Colonic mucosa (tissue), 4 donors: Measurements from ENCODE around the gene SYNE1. TPM values are rescaled to one million over a fixed set of nuclear protein-coding genes. Genes with fewer than 3 reads are reported as not detected.
"Not testable (repeated sequence)": the region's sequence is repeated elsewhere in the genome, so short reads cannot be mapped to it uniquely, and the experiment has no call there.

ENCODE experiments used
- DNase-seq: peaks from one replicate; pipeline ENCODE4 v3.0.0-alpha.2; 2020
- H3K27ac ChIP-seq: fragments of 200-600 bp; one replicate; pipeline ENCODE4 v1.8.0; 2021
- H3K27me3 ChIP-seq: fragments of 200-600 bp; one replicate; pipeline ENCODE4 v1.8.0; 2021
- H3K36me3 ChIP-seq: fragments of 200-600 bp; one replicate; pipeline ENCODE4 v1.8.0; 2021
- H3K4me1 ChIP-seq: fragments of 200-600 bp; one replicate; pipeline ENCODE4 v1.8.0; 2021; ENCODE audit warnings: mild to moderate bottlenecking
- H3K4me3 ChIP-seq: fragments of 200-600 bp; one replicate; pipeline ENCODE4 v1.8.0; 2021
- H3K9ac ChIP-seq, 2 donors: one replicate each; pipeline ENCODE4 v1.7.0; 2013; ENCODE audit warnings: control low read depth in 2 of 2, low read depth in 2 of 2, low read length in 2 of 2
- H3K9me3 ChIP-seq: fragments of 200-600 bp; one replicate; pipeline ENCODE4 v1.8.0; 2021
- intact Hi-C: fragments of 100-400 bp; cut with DNase I; formaldehyde crosslinking; loops from one replicate; pipeline ENCODE4 v1.14.1; 2022
- total RNA-seq, 2 donors: library from RNA; stranded (reverse); fragmentation: NEBNext Ultra II Directional in 1 of 2; extraction: Animal tissue kit (Norgen Biotek cat#: 25700) in 1 of 2; gene quantifications; one replicate each; pipeline ENCODE4 v1.2.1, GENCODE V29; 2021
- TF ChIP-seq, protein P1 (sequence below): fragments of 200-600 bp; IDR thresholded peaks from one replicate; pipeline ENCODE4 v1.8.0; 2022; ENCODE audit warnings: antibody characterized with exemption, mild to moderate bottlenecking
- donor health status: healthy.
- donor health status: DM: no; HTN: no; CAD: no.
- donor health status: DM: no; HTN: no; CAD: no.

SYNE1 gene
- total RNA-seq, 2 donors from 2014 or later: 11.6 to 23.7 TPM

GRCh38 chr6:152634773-152635172 is 2.4 kb downstream of the SYNE1 start:
- Histone ChIP-seq H3K27me3 (peaks cover 15% of the 10 kb centered on the region), H3K27ac (no peak overlapping the region), H3K36me3 (no peaks in the 10 kb centered on the region), H3K9ac (no peak overlapping the region), H3K9me3 (no peaks in the 10 kb centered on the region), H3K4me3 (no peak overlapping the region), H3K4me1 (no peaks in the 10 kb centered on the region)
- TF ChIP-seq, protein P1, sequence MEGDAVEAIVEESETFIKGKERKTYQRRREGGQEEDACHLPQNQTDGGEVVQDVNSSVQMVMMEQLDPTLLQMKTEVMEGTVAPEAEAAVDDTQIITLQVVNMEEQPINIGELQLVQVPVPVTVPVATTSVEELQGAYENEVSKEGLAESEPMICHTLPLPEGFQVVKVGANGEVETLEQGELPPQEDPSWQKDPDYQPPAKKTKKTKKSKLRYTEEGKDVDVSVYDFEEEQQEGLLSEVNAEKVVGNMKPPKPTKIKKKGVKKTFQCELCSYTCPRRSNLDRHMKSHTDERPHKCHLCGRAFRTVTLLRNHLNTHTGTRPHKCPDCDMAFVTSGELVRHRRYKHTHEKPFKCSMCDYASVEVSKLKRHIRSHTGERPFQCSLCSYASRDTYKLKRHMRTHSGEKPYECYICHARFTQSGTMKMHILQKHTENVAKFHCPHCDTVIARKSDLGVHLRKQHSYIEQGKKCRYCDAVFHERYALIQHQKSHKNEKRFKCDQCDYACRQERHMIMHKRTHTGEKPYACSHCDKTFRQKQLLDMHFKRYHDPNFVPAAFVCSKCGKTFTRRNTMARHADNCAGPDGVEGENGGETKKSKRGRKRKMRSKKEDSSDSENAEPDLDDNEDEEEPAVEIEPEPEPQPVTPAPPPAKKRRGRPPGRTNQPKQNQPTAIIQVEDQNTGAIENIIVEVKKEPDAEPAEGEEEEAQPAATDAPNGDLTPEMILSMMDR: no peak
- intact Hi-C loops: no loop called here
- no peak for DNase-seq

DNA sequence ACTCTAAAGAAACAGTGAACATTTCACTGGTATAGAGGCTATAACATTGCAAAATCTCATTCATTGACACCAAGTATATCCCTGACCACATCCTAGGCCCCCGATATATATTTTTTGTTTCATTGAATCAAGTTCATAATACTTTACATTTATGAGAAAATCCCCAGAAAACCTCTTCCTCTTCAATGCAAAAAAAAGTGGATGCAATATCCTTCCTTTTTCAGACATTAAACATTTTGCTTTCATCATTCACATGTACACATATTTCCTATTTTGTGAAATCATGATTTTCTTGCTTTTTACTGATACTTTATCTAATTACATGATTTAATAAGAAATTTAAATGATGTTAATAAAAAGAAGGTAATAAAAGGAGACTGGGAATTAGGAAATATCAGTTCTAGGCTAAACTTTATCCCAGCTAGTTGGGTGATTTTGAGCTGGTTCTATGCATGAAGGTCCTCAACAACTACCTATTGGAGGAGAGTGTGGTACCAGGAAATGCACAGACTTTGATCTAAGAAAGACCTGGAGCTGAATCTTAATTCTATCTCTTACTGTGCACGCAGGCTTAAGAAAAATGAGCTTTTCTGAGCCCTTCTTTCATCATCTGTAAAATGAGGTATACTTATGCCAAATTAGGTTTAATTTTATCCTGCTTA is 4.9 kb downstream of the SYNE1 start:
- intact Hi-C loops: no loop called here
- H3K36me3 ChIP-seq: no peaks in the 10 kb centered on the region
- no peak overlapping the region for H3K4me3 ChIP-seq
- H3K9me3 ChIP-seq: no peaks in the 10 kb centered on the region
- H3K9ac ChIP-seq: no peak overlapping the region
- no peaks in the 10 kb centered on the region for H3K4me1 ChIP-seq
- DNase-seq: no peak
- H3K27me3 ChIP-seq: peaks cover 14% of the 10 kb centered on the region
- no peak overlapping the region for H3K27ac ChIP-seq
- TF ChIP-seq, protein P1: no peak

GRCh38 chr6:152631376-152631775 is 5.8 kb downstream of the SYNE1 start:
- H3K27me3 ChIP-seq: peaks cover 5% of the 10 kb centered on the region
- TF ChIP-seq, protein P1: no peak
- no peak overlapping the region for H3K9ac ChIP-seq
- no peak for DNase-seq
- H3K36me3 ChIP-seq: no peaks in the 10 kb centered on the region
- no peaks in the 10 kb centered on the region for H3K9me3 ChIP-seq
- no peak overlapping the region for H3K27ac ChIP-seq
- H3K4me3 ChIP-seq: no peak overlapping the region
- no peaks in the 10 kb centered on the region for H3K4me1 ChIP-seq
- intact Hi-C loops: no loop called here

GRCh38 chr6:152630832-152631231 is 6.3 kb downstream of the SYNE1 start:
- no peak overlapping the region for H3K4me3 ChIP-seq
- H3K9ac ChIP-seq: no peak overlapping the region
- H3K27me3 ChIP-seq: peaks cover 1% of the 10 kb centered on the region
- TF ChIP-seq, protein P1: no peak
- no peaks in the 10 kb centered on the region for H3K36me3 ChIP-seq
- no peak overlapping the region for H3K27ac ChIP-seq
- H3K9me3 ChIP-seq: no peaks in the 10 kb centered on the region
- DNase-seq: no peak
- H3K4me1 ChIP-seq: no peaks in the 10 kb centered on the region
- intact Hi-C loops: no loop called here

- Histone ChIP-seq H3K4me3 (no peak overlapping the region), H3K27me3 (no peaks in the 10 kb centered on the region), H3K27ac (no peak overlapping the region), H3K4me1 (no peaks in the 10 kb centered on the region), H3K9ac (no peak overlapping the region), H3K36me3 (no peaks in the 10 kb centered on the region), H3K9me3 (no peaks in the 10 kb centered on the region)
- DNase-seq: no peak
- intact Hi-C loops: no loop called here
- TF ChIP-seq, protein P1: no peak
Observed at GRCh38 chr6:152625213-152625612, 11.9 kb downstream of the SYNE1 start.

- H3K4me1 ChIP-seq, H3K4me3 ChIP-seq, H3K9ac ChIP-seq, H3K36me3 ChIP-seq, DNase-seq, intact Hi-C loops, H3K9me3 ChIP-seq, H3K27me3 ChIP-seq, H3K27ac ChIP-seq: not testable (repeated sequence)
Observed at GRCh38 chr6:152614776-152615175, 22.4 kb downstream of the SYNE1 start.
